Measurements from ENCODE around the gene DMD.

Gene DMD

DNA sequence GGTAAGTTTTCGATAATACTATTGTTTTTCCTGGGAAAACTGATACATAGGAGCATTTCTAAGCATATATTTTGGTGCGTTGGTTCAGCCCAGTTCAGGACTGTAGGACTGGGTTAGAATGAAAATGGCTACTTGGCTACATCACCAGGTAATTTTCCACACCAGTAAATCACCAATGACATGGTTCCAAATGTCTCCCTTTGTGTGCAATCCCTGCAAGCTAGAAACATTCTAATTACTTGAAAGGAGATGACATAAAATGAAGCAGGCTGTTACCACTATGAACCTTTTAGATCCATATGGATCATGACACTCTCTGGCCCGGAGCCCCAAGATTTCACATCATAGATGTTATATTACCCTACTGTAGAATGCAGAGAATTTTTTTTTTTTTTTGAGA is 1562.1 kb downstream of the DMD start:
- no peak overlapping the region for H3K4me2 ChIP-seq (ENCODE audit: insufficient read depth, low read length)
- H3K27me3 ChIP-seq (ENCODE audit: insufficient read depth, low read length, poor library complexity): no peaks in the 10 kb centered on the region
- no peaks in the 10 kb centered on the region for H3K9me3 ChIP-seq (ENCODE audit: insufficient read depth, low read length, severe bottlenecking)
- H3K27ac ChIP-seq (ENCODE audit: low read length): no peak overlapping the region
- no peaks in the 10 kb centered on the region for H3K36me3 ChIP-seq (ENCODE audit: insufficient read depth, low read length)
- H3K4me1 ChIP-seq (ENCODE audit: insufficient read depth, low read length): no peaks in the 10 kb centered on the region
- H3K79me2 ChIP-seq (ENCODE audit: insufficient read depth, low read length): no peaks in the 10 kb centered on the region
- no peak for ATAC-seq (ENCODE audit: insufficient read depth, low read depth)
- H2AFZ ChIP-seq (ENCODE audit: low read depth, low read length): no peak overlapping the region
- DNase-seq: no peak
- H3K4me3 ChIP-seq (ENCODE audit: low read depth in 1 of 2, low read length in 2 of 2): no peak overlapping the region
- no peaks in the 10 kb centered on the region for H4K20me1 ChIP-seq (ENCODE audit: insufficient read depth, low read length)
- H3K9ac ChIP-seq (ENCODE audit: low read depth, low read length): no peak overlapping the region
- TF ChIP-seq, protein P1, sequence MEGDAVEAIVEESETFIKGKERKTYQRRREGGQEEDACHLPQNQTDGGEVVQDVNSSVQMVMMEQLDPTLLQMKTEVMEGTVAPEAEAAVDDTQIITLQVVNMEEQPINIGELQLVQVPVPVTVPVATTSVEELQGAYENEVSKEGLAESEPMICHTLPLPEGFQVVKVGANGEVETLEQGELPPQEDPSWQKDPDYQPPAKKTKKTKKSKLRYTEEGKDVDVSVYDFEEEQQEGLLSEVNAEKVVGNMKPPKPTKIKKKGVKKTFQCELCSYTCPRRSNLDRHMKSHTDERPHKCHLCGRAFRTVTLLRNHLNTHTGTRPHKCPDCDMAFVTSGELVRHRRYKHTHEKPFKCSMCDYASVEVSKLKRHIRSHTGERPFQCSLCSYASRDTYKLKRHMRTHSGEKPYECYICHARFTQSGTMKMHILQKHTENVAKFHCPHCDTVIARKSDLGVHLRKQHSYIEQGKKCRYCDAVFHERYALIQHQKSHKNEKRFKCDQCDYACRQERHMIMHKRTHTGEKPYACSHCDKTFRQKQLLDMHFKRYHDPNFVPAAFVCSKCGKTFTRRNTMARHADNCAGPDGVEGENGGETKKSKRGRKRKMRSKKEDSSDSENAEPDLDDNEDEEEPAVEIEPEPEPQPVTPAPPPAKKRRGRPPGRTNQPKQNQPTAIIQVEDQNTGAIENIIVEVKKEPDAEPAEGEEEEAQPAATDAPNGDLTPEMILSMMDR (IDR thresholded peaks at IDR 0.05; ENCODE audit: borderline replicate concordance, extremely low read depth, low read length, poor library complexity, severe bottlenecking): no peak
- no peak for TF ChIP-seq EZH2 (IDR thresholded peaks at IDR 0.05; ENCODE audit: borderline replicate concordance, low read depth, low read length, severe bottlenecking)

DNA sequence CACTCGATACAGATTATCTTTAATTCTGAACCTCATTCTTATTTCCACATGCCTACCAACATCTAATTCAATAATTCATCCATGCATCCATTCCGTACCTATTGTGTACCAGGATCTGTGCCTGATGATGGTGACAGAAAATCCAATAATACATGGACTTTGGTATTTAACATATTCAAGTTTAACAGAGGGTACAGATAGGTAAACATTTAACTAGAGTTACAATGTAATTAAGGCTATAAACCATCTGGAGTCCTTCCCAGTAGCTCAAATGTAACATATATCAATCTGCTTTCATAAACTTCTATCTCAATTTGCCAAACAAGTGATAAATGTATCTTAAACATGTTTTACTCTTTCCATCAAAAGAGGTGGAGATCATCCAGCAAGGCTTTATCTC is 1578.0 kb downstream of the DMD start:
- H3K4me2 ChIP-seq (ENCODE audit: insufficient read depth, low read length): no peak overlapping the region

DNA sequence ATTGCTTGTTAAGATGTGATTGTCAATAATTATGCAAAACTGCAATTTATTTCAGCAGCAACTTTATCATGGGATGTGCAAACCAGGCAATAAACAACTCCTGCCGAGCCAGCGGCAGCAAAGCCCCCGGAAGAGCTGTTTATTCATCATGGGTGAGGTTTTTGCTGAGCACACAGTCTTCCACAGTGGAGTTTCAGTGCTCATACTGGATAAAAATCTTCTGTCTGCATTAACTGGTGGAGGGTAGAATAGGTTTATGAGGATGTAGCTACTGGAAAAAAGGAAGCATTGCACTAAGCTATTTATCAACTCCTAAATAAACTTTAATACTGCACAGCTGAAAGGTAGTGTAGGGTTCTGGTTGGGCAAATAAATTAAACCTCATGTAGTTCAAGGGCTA is 1582.2 kb downstream of the DMD start:
- TF ChIP-seq EZH2 (IDR thresholded peaks at IDR 0.05; ENCODE audit: borderline replicate concordance, low read depth, low read length, severe bottlenecking): no peak
- TF ChIP-seq, protein P1 (IDR thresholded peaks at IDR 0.05; ENCODE audit: borderline replicate concordance, extremely low read depth, low read length, poor library complexity, severe bottlenecking): no peak
- DNase-seq (no peak), ATAC-seq (ENCODE audit: insufficient read depth, low read depth) (no peak)
- no peaks in the 10 kb centered on the region for H3K9me3 ChIP-seq (ENCODE audit: insufficient read depth, low read length, severe bottlenecking)
- H3K36me3 ChIP-seq (ENCODE audit: insufficient read depth, low read length): no peaks in the 10 kb centered on the region
- no peak overlapping the region for H3K4me3 ChIP-seq (ENCODE audit: low read depth in 1 of 2, low read length in 2 of 2)
- H3K79me2 ChIP-seq (ENCODE audit: insufficient read depth, low read length): no peaks in the 10 kb centered on the region
- no peaks in the 10 kb centered on the region for H4K20me1 ChIP-seq (ENCODE audit: insufficient read depth, low read length)
- no peaks in the 10 kb centered on the region for H3K4me1 ChIP-seq (ENCODE audit: insufficient read depth, low read length)
- H3K4me2 ChIP-seq (ENCODE audit: insufficient read depth, low read length): no peak overlapping the region
- no peak overlapping the region for H2AFZ ChIP-seq (ENCODE audit: low read depth, low read length)
- no peaks in the 10 kb centered on the region for H3K27me3 ChIP-seq (ENCODE audit: insufficient read depth, low read length, poor library complexity)
- H3K9ac ChIP-seq (ENCODE audit: low read depth, low read length): no peak overlapping the region
- H3K27ac ChIP-seq (ENCODE audit: low read length): no peak overlapping the region

More for the DNA sequence above, 1578.0 kb downstream of the DMD start:
- H3K4me1 ChIP-seq (ENCODE audit: insufficient read depth, low read length): no peaks in the 10 kb centered on the region
- no peak for DNase-seq
- no peak overlapping the region for H3K4me3 ChIP-seq (ENCODE audit: low read depth in 1 of 2, low read length in 2 of 2)
- H3K27ac ChIP-seq (ENCODE audit: low read length): no peak overlapping the region
- TF ChIP-seq, protein P1 (IDR thresholded peaks at IDR 0.05; ENCODE audit: borderline replicate concordance, extremely low read depth, low read length, poor library complexity, severe bottlenecking): no peak
- no peak for TF ChIP-seq EZH2 (IDR thresholded peaks at IDR 0.05; ENCODE audit: borderline replicate concordance, low read depth, low read length, severe bottlenecking)
- H3K9ac ChIP-seq (ENCODE audit: low read depth, low read length): no peak overlapping the region
- no peaks in the 10 kb centered on the region for H3K9me3 ChIP-seq (ENCODE audit: insufficient read depth, low read length, severe bottlenecking)
- no peaks in the 10 kb centered on the region for H3K27me3 ChIP-seq (ENCODE audit: insufficient read depth, low read length, poor library complexity)
- no peaks in the 10 kb centered on the region for H3K36me3 ChIP-seq (ENCODE audit: insufficient read depth, low read length)
- no peak for ATAC-seq (ENCODE audit: insufficient read depth, low read depth)
- H4K20me1 ChIP-seq (ENCODE audit: insufficient read depth, low read length): no peaks in the 10 kb centered on the region
- H2AFZ ChIP-seq (ENCODE audit: low read depth, low read length): no peak overlapping the region
- H3K79me2 ChIP-seq (ENCODE audit: insufficient read depth, low read length): no peaks in the 10 kb centered on the region

DNA sequence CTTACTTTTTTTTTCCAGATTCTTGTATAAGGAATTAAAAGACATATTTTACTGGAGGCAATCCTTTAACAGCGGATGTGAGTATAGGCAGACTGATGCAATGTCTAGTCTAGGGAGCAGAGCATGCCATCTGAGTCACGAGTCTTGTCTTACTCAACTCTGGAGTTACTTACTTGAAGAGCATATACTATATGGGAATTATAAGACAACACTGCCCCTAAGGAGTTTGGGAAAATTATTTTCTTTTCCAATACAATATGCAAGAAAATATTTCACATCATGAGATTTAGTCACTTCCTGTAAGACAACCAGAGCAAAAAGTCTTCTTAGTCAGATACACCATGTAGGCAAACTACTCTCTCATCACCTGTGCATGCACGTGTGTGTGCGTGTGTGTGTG is 1602.2 kb downstream of the DMD start:
- Histone ChIP-seq H2AFZ (ENCODE audit: low read depth, low read length) (no peak overlapping the region), H4K20me1 (ENCODE audit: insufficient read depth, low read length) (no peaks in the 10 kb centered on the region), H3K9ac (ENCODE audit: low read depth, low read length) (no peak overlapping the region), H3K4me2 (ENCODE audit: insufficient read depth, low read length) (no peak overlapping the region), H3K27ac (ENCODE audit: low read length) (no peak overlapping the region), H3K4me1 (ENCODE audit: insufficient read depth, low read length) (no peaks in the 10 kb centered on the region), H3K79me2 (ENCODE audit: insufficient read depth, low read length) (no peaks in the 10 kb centered on the region), H3K9me3 (ENCODE audit: insufficient read depth, low read length, severe bottlenecking) (no peaks in the 10 kb centered on the region), H3K27me3 (ENCODE audit: insufficient read depth, low read length, poor library complexity) (no peaks in the 10 kb centered on the region), H3K36me3 (ENCODE audit: insufficient read depth, low read length) (no peaks in the 10 kb centered on the region), H3K4me3 (ENCODE audit: low read depth in 1 of 2, low read length in 2 of 2) (no peak overlapping the region)
- TF ChIP-seq, protein P1 (IDR thresholded peaks at IDR 0.05; ENCODE audit: borderline replicate concordance, extremely low read depth, low read length, poor library complexity, severe bottlenecking): no peak
- no peak for TF ChIP-seq EZH2 (IDR thresholded peaks at IDR 0.05; ENCODE audit: borderline replicate concordance, low read depth, low read length, severe bottlenecking)
- DNase-seq (no peak), ATAC-seq (ENCODE audit: insufficient read depth, low read depth) (no peak)

Measured in DND-41 (cell line).